Heart left ventricle (tissue), 13 donors: ENCODE measurements around the gene AFDN.

Source experiments
- POLR2A ChIP-seq, 2 donors: fragments of 450-650 bp; IDR thresholded peaks; one replicate each; pipeline ENCODE4 v1.6.1; 2017; ENCODE audit warnings: antibody characterized with exemption in 2 of 2, mild to moderate bottlenecking in 2 of 2, moderate library complexity in 2 of 2
- TF ChIP-seq, protein P1 (sequence below), 12 donors: fragments of 200-600 bp; sonication (generic) in 4 of 12; IDR thresholded peaks; one replicate each; pipeline versions ENCODE4 v1.5.0 to v1.8.0; 2018 to 2022; ENCODE audit warnings: antibody characterized with exemption in 12 of 12, mild to moderate bottlenecking in 5 of 12
- donor health status: ischemic (EF 13 %, LVEDD 7.1; RV severe dilation, severe dysfunction).
- donor health status: DM: no; HTN: yes; CAD: no.
- donor health status: DM: no; HTN: no; CAD: no.
- donor health status: ischemic (EF 25% LVEDD 6.9; RV normal size, moderate dysfunction).
- donor health status: ischemic (EF 25% LVEDD 5.7; RV mildly dilated, moderate dysfunction).
- donor health status: ischemic (EF 35%, LVEDD 5.7; RV mildly dilated, moderate dysfunction).
- donor health status: nonischemic (EF 11% LVEDD 7.7; RV severe dilation, severe dysfunction).
- donor health status: DM: yes; HTN: yes; CAD: no.
- donor health status: PGD.
- donor health status: ischemic (EF 29% LVEDD 5.4; RV normal size, mild dysfunction).
- donor health status: nonischemic (EF 23%, LVEDD 6.1; RV moderate dilation, normal function).

DNA sequence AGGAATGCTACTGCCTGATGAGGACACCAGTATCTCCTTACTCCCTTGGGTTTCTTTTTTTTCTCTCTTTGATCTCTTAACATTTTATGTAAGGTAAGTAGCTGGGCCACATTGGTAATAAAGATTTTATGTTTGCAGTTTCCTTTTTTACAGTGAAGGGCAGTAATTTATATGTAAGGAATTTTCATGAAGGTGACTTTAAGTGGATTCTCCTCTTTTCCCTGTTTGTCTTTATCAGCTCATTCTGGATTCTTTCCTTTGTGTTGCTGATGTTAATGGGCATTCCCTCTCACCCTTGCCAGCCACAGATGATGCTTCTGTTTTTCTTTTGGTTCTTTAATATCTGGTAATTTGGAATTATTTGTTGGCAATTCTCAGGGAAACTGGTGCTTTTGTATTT is 34.7 kb downstream of the AFDN start:
- TF ChIP-seq, protein P1, sequence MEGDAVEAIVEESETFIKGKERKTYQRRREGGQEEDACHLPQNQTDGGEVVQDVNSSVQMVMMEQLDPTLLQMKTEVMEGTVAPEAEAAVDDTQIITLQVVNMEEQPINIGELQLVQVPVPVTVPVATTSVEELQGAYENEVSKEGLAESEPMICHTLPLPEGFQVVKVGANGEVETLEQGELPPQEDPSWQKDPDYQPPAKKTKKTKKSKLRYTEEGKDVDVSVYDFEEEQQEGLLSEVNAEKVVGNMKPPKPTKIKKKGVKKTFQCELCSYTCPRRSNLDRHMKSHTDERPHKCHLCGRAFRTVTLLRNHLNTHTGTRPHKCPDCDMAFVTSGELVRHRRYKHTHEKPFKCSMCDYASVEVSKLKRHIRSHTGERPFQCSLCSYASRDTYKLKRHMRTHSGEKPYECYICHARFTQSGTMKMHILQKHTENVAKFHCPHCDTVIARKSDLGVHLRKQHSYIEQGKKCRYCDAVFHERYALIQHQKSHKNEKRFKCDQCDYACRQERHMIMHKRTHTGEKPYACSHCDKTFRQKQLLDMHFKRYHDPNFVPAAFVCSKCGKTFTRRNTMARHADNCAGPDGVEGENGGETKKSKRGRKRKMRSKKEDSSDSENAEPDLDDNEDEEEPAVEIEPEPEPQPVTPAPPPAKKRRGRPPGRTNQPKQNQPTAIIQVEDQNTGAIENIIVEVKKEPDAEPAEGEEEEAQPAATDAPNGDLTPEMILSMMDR (IDR thresholded peaks at IDR 0.05) = no peak
- no peak for TF ChIP-seq POLR2A (IDR thresholded peaks at IDR 0.05)
